Measurements from ENCODE around the gene AQP6. TPM values are rescaled to one million over a fixed set of nuclear protein-coding genes. Genes with fewer than 3 reads are reported as not detected.

The AQP6 gene
- total and polyA plus RNA-seq, 3 experiments from 2014 or later: not detected

Other genes starting within 250 kb of the AQP6 start
- gene TMBIM6, start 231.4 kb upstream of the AQP6 start, total RNA-seq: 100 to 1,000 TPM; 443 to 449 TPM
- gene TMBIM6, start 231.4 kb upstream of the AQP6 start, polyA plus RNA-seq: 1,008 TPM
- gene NCKAP5L, start 144.5 kb upstream of the AQP6 start, total RNA-seq: 1 to 10 TPM; 4.8 to 5.5 TPM
- gene NCKAP5L, start 144.5 kb upstream of the AQP6 start, polyA plus RNA-seq: 4.3 TPM
- 1 to 10 TPM; 6.5 to 7.6 TPM for gene BCDIN3D, start 129.8 kb upstream of the AQP6 start, total RNA-seq
- 6.4 TPM for gene BCDIN3D, start 129.8 kb upstream of the AQP6 start, polyA plus RNA-seq
- gene FAIM2, start 69.0 kb upstream of the AQP6 start, total RNA-seq: under 1 TPM; 0.39 to 0.44 TPM
- gene FAIM2, start 69.0 kb upstream of the AQP6 start, polyA plus RNA-seq: 0.72 TPM
- not detected for gene AQP2, start 22.2 kb upstream of the AQP6 start, total RNA-seq
- not detected for gene AQP2, start 22.2 kb upstream of the AQP6 start, polyA plus RNA-seq
- gene AQP5, start 11.1 kb upstream of the AQP6 start, total RNA-seq: not detected
- not detected for gene AQP5, start 11.1 kb upstream of the AQP6 start, polyA plus RNA-seq
- gene RACGAP1, start 52.5 kb downstream of the AQP6 start, total RNA-seq: 10 to 100 TPM; 79.3 to 84.3 TPM
- 11.9 TPM for gene RACGAP1, start 52.5 kb downstream of the AQP6 start, polyA plus RNA-seq
- gene ASIC1, start 84.6 kb downstream of the AQP6 start, total RNA-seq: 1 to 10 TPM; 6.4 TPM
- gene ASIC1, start 84.6 kb downstream of the AQP6 start, polyA plus RNA-seq: 0.07 TPM
- 10 to 100 TPM; 72.3 to 78.2 TPM for gene SMARCD1, start 112.4 kb downstream of the AQP6 start, total RNA-seq
- gene SMARCD1, start 112.4 kb downstream of the AQP6 start, polyA plus RNA-seq: 16.1 TPM
- gene GPD1, start 131.1 kb downstream of the AQP6 start, total RNA-seq: under 1 TPM; 0.55 to 0.70 TPM
- not detected for gene GPD1, start 131.1 kb downstream of the AQP6 start, polyA plus RNA-seq
- gene COX14, start 139.3 kb downstream of the AQP6 start, total RNA-seq: 10 to 100 TPM; 58.7 to 59.2 TPM
- 250 TPM for gene COX14, start 139.3 kb downstream of the AQP6 start, polyA plus RNA-seq
- gene CERS5, start 194.4 kb downstream of the AQP6 start, total RNA-seq: 10 to 100 TPM; 55.4 to 62.1 TPM
- 47.4 TPM for gene CERS5, start 194.4 kb downstream of the AQP6 start, polyA plus RNA-seq

Measured in CD8-positive, alpha-beta memory T cell (primary cell).